Mesendoderm (in vitro differentiated cells): ENCODE measurements around the gene PPP1R27.
A peak's percentile ranks its signal among the peaks of the same experiment; 100 is the strongest.

Source experiments
- DNase-seq: peaks from one replicate; pipeline ENCODE4 v3.0.0; 2013
- H2AK5ac ChIP-seq: 2 replicates; pipeline ENCODE4 v1.6.1; 2013; ENCODE audit warnings: low read length, inconsistent platforms
- H2BK120ac ChIP-seq: 2 replicates; pipeline ENCODE4 v1.6.1; 2013; ENCODE audit warnings: low read depth, mild to moderate bottlenecking, low read length, moderate library complexity, mixed read lengths
- H2BK15ac ChIP-seq: replicated peaks from 2 replicates; pipeline ENCODE4 v1.6.1; 2013; ENCODE audit warnings: low read depth, mild to moderate bottlenecking, moderate library complexity
- H2BK5ac ChIP-seq: 2 replicates; pipeline ENCODE4 v1.6.1; 2013; ENCODE audit warnings: low read length, inconsistent platforms
- H3K18ac ChIP-seq: 2 replicates; pipeline ENCODE4 v1.6.1; 2013; ENCODE audit warnings: mild to moderate bottlenecking, low read length, mixed read lengths
- H3K23ac ChIP-seq: one replicate; pipeline ENCODE4 v1.6.1; 2013; ENCODE audit warnings: low read length
- H3K27ac ChIP-seq: 2 replicates; pipeline ENCODE4 v1.5.1; 2013; ENCODE audit warnings: low read depth, mild to moderate bottlenecking, inconsistent platforms, low read length, moderate library complexity
- H3K27me3 ChIP-seq: 2 replicates; pipeline ENCODE4 v1.6.1; 2013; ENCODE audit warnings: low read length, control low read depth, mild to moderate bottlenecking, inconsistent platforms; ENCODE audit not compliant: insufficient read depth, poor library complexity
- H3K36me3 ChIP-seq: 2 replicates; pipeline ENCODE4 v1.6.1; 2013; ENCODE audit warnings: low read length, inconsistent platforms; ENCODE audit not compliant: control insufficient read depth, insufficient read depth
- H3K4ac ChIP-seq: one replicate; pipeline ENCODE4 v1.6.1; 2013; ENCODE audit warnings: low read depth, mild to moderate bottlenecking, low read length, moderate library complexity
- H3K4me1 ChIP-seq: 2 replicates; pipeline ENCODE4 v1.6.1; 2013; ENCODE audit warnings: low read depth, low read length, inconsistent platforms; ENCODE audit not compliant: control insufficient read depth
- H3K4me2 ChIP-seq: 2 replicates; pipeline ENCODE4 v1.6.1; 2013; ENCODE audit warnings: low read length
- H3K4me3 ChIP-seq: 2 replicates; pipeline ENCODE4 v1.5.1; 2013; ENCODE audit warnings: mild to moderate bottlenecking, low read length
- H3K56ac ChIP-seq: one replicate; pipeline ENCODE4 v1.6.1; 2013; ENCODE audit warnings: low read length
- H3K79me1 ChIP-seq: 2 replicates; pipeline ENCODE4 v1.6.1; 2013; ENCODE audit warnings: low read length, inconsistent platforms
- H3K79me2 ChIP-seq: 2 replicates; pipeline ENCODE4 v1.6.1; 2013; ENCODE audit warnings: mild to moderate bottlenecking, low read length; ENCODE audit not compliant: control insufficient read depth, insufficient read depth
- H3K9ac ChIP-seq: 2 replicates; pipeline ENCODE4 v1.6.1; 2013; ENCODE audit warnings: low read length, inconsistent platforms
- H4K5ac ChIP-seq: one replicate; pipeline ENCODE4 v1.6.1; 2013; ENCODE audit warnings: low read length
- H4K8ac ChIP-seq: one replicate; pipeline ENCODE4 v1.6.1; 2013; ENCODE audit warnings: low read depth, mild to moderate bottlenecking, control low read depth, low read length, moderate library complexity
- WGBS: extraction: QIAGEN DNeasy Blood & Tissue Kit; methylation state at CpG from one replicate; pipeline ENCODE4 v1.1.7; 2013; ENCODE audit warnings: low lambda C conversion rate, missing lambda C conversion rate; ENCODE audit not compliant: insufficient coverage; ENCODE audit errors: extremely low coverage; 5-methylcytosine and 5-hydroxymethylcytosine counted together

The PPP1R27 gene

GRCh38 chr17:81833921-81834830 lies 674 bp downstream of the PPP1R27 start:
- peak overlapping the region; percentile 95 for H3K56ac ChIP-seq
- peak overlapping the region; percentile 80 for H3K23ac ChIP-seq
- no peak overlapping the region for H4K8ac ChIP-seq
- peak overlapping the region; percentile 96 for H2AK5ac ChIP-seq
- peak overlapping the region; percentile 90 for H3K9ac ChIP-seq
- H3K4me1 ChIP-seq: peaks cover 4% of the 10 kb centered on the region
- peaks cover 14% of the 10 kb centered on the region for H3K79me1 ChIP-seq
- peak overlapping the region; percentile 90 for H3K4me3 ChIP-seq
- peak overlapping the region; percentile 96 for H3K4ac ChIP-seq
- H3K4me2 ChIP-seq: peak overlapping the region; percentile 58
- no peak overlapping the region for H4K5ac ChIP-seq
- no CpG with 5 or more reads among the region's 31 CpGs for WGBS
- no peak overlapping the region for H2BK120ac ChIP-seq
- no peaks in the 10 kb centered on the region for H3K27me3 ChIP-seq
- H3K27ac ChIP-seq: peak overlapping the region; percentile 87
- H3K79me2 ChIP-seq: peaks cover 4% of the 10 kb centered on the region
- H3K36me3 ChIP-seq: no peaks in the 10 kb centered on the region
- DNase-seq: no peak
- no peak overlapping the region for H2BK15ac ChIP-seq
- peak overlapping the region; percentile 83 for H3K18ac ChIP-seq
- peak overlapping the region; percentile 50 for H2BK5ac ChIP-seq

- Histone ChIP-seq H2BK120ac (peak within 1 kb of the TSS; percentile 92), H3K4me3 (peak within 1 kb of the TSS; percentile 90), H3K4me1 (peaks cover 4% of the 10 kb centered on the region), H3K27me3 (no peaks in the 10 kb centered on the region), H3K79me1 (peaks cover 19% of the 10 kb centered on the region), H3K9ac (peak within 1 kb of the TSS; percentile 91), H3K36me3 (no peaks in the 10 kb centered on the region), H3K4ac (peak within 1 kb of the TSS; percentile 96), H3K79me2 (peaks cover 6% of the 10 kb centered on the region), H4K5ac (no peak within 1 kb of the TSS), H3K4me2 (peak within 1 kb of the TSS; percentile 63), H2BK15ac (no peak within 1 kb of the TSS), H4K8ac (peak within 1 kb of the TSS; percentile 90), H2BK5ac (peak within 1 kb of the TSS; percentile 50), H2AK5ac (peak within 1 kb of the TSS; percentile 96), H3K56ac (peak within 1 kb of the TSS; percentile 95), H3K23ac (peak within 1 kb of the TSS; percentile 80), H3K18ac (peak within 1 kb of the TSS; percentile 83), H3K27ac (peak within 1 kb of the TSS; percentile 87)
- no CpG with 5 or more reads among the region's 76 CpGs for WGBS
- peak; percentile 95 for DNase-seq
Observed at GRCh38 chr17:81833160-81833920, 1.5 kb downstream of the PPP1R27 start, which contains the start of gene MCRIP1. Gene MCRIP1, minus strand, starts transcription at chr17:81833291. Its CDS starts 8,785 bp downstream, at chr17:81824506.

DNA sequence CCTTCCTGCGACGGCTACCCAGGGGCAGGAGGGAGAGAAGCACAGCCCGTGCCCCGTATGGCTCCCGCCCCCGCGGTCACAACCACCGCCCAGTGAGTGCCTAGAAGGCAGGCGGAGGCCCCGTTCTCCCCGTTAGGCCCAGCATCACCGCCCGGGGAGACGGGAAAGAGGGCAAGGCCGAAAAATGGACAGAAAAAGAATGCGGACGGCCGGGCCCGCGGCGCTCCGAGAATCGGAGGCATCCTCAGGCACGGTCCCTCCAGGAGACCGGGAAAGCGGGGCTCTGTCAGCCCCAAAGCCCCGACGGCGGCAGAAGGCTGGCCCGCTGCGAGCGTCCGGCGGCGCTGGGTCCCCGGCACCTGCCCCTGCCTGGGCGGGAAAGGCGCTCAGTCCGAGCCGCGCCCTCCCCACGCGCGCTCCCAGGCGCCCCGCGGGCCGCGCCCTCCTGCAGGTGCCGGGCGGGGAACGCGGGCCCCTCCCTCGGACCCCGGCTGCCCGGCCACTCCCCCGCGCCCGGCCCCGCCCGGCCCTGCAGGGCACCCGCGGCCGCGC lies 2.2 kb downstream of the PPP1R27 start:
- H3K27ac ChIP-seq: peak overlapping the region; percentile 45
- H3K18ac ChIP-seq: peak overlapping the region; percentile 30
- H3K79me1 ChIP-seq: peaks cover 19% of the 10 kb centered on the region
- H3K4me1 ChIP-seq: peaks cover 4% of the 10 kb centered on the region
- H3K56ac ChIP-seq: peak overlapping the region; percentile 83
- H3K4me3 ChIP-seq: peak overlapping the region; percentile 65
- no peak overlapping the region for H2BK5ac ChIP-seq
- H3K4ac ChIP-seq: peak overlapping the region; percentile 43
- H3K23ac ChIP-seq: no peak overlapping the region
- H3K36me3 ChIP-seq: no peaks in the 10 kb centered on the region
- H2BK15ac ChIP-seq: no peak overlapping the region
- DNase-seq: no peak
- peaks cover 6% of the 10 kb centered on the region for H3K79me2 ChIP-seq
- no peak overlapping the region for H4K5ac ChIP-seq
- peak overlapping the region; percentile 63 for H3K4me2 ChIP-seq
- WGBS: no CpG with 5 or more reads among the region's 65 CpGs
- H3K27me3 ChIP-seq: no peaks in the 10 kb centered on the region
- no peak overlapping the region for H2BK120ac ChIP-seq
- H2AK5ac ChIP-seq: no peak overlapping the region
- H3K9ac ChIP-seq: peak overlapping the region; percentile 91
- H4K8ac ChIP-seq: no peak overlapping the region

DNA sequence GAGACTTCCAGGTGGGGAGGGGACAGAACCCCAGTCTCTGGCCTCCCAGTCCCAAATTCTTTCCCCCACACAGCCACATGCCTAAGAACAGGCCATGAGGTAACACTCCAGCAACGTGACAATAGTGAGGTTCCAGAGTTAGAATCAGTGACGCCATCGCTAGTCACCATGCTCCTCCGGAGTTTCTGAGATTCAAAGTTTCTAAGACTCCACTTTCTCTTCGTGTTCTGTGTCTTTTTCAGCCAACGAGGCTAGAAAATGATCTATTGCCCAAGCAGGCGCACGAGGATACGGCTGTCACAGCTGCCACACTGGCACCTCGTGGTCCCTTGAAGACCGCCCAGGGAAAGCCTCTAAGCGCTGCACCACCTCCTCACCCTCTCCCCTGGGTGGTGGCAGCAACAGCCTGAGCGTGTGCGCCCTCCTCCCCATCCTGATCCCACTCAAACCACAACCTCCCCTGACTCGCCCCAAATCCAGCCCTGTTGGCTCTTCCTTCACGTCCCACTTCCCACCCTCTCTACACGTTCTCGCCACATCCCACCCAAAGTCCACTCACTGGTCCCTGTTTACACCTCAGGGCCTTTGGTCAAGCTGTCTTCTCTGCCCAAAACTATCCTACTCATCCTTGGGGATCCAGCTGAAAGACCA lies 2.8 kb downstream of the PPP1R27 start:
- no peak for DNase-seq
- no CpG with 5 or more reads among the region's 18 CpGs for WGBS
- H3K18ac ChIP-seq: no peak overlapping the region

GRCh38 chr17:81831563-81831956 lies 3.3 kb downstream of the PPP1R27 start:
- Histone ChIP-seq H3K4me1 (peaks cover 4% of the 10 kb centered on the region), H3K4ac (no peak overlapping the region), H2BK15ac (no peak overlapping the region), H3K27me3 (no peaks in the 10 kb centered on the region), H4K5ac (no peak overlapping the region), H3K9ac (no peak overlapping the region), H2BK120ac (no peak overlapping the region), H2AK5ac (no peak overlapping the region), H3K56ac (no peak overlapping the region), H3K18ac (no peak overlapping the region), H3K23ac (no peak overlapping the region), H3K79me2 (peaks cover 6% of the 10 kb centered on the region), H4K8ac (no peak overlapping the region), H3K4me2 (no peak overlapping the region), H3K4me3 (no peak overlapping the region), H2BK5ac (no peak overlapping the region), H3K27ac (no peak overlapping the region), H3K36me3 (no peaks in the 10 kb centered on the region), H3K79me1 (peaks cover 19% of the 10 kb centered on the region)
- DNase-seq: no peak
- no CpG with 5 or more reads among the region's 7 CpGs for WGBS

More for the DNA sequence above, 2.8 kb downstream of the PPP1R27 start:
- no peak overlapping the region for H4K5ac ChIP-seq
- no peaks in the 10 kb centered on the region for H3K27me3 ChIP-seq
- peak overlapping the region; percentile 70 for H3K23ac ChIP-seq
- peaks cover 19% of the 10 kb centered on the region for H3K79me1 ChIP-seq
- H3K36me3 ChIP-seq: no peaks in the 10 kb centered on the region
- no peak overlapping the region for H2BK120ac ChIP-seq
- H3K4ac ChIP-seq: no peak overlapping the region
- no peak overlapping the region for H2AK5ac ChIP-seq
- no peak overlapping the region for H2BK5ac ChIP-seq
- H3K4me3 ChIP-seq: peak overlapping the region; percentile 65
- H3K56ac ChIP-seq: peak overlapping the region; percentile 83
- H3K4me2 ChIP-seq: peak overlapping the region; percentile 63
- H2BK15ac ChIP-seq: no peak overlapping the region
- peaks cover 4% of the 10 kb centered on the region for H3K4me1 ChIP-seq
- peaks cover 6% of the 10 kb centered on the region for H3K79me2 ChIP-seq
- H3K9ac ChIP-seq: peak overlapping the region; percentile 91
- no peak overlapping the region for H4K8ac ChIP-seq
- no peak overlapping the region for H3K27ac ChIP-seq
